ENCODE data around the gene KCTD10. TPM values are rescaled to one million over a fixed set of nuclear protein-coding genes. Genes with fewer than 3 reads are reported as not detected.

KCTD10 gene
- total and polyA plus RNA-seq, 9 of the 15 experiments (the other 6 are each of a cell fraction or from before 2014, with no cell fraction given) = 1.9 to 37.5 (median 15.7) TPM

- H3K9ac ChIP-seq (ENCODE audit: insufficient read depth in 1 of 2, low read depth in 2 of 2, low read length in 2 of 2) = no peak overlapping the region; a peak in 1 of 4 replicates
- WGBS (ENCODE audit: insufficient coverage, low coverage, missing lambda C conversion rate) = 89% methylated on average over 3 of the region's 3 CpGs
- 0 out of 2 replicates have a peak, but pooled peaks cover 16% of the 10 kb centered on the region for H4K20me1 ChIP-seq (replicated peaks; ENCODE audit: control insufficient read depth, insufficient read depth, low read length)
- no peaks in the 10 kb centered on the region for H3K27me3 ChIP-seq (ENCODE audit: control insufficient read depth in 2 of 2, insufficient read depth in 2 of 2, low read length in 2 of 2)
- no peaks in the 10 kb centered on the region for H3K9me3 ChIP-seq (replicated peaks; ENCODE audit: control insufficient read depth, insufficient read depth, low read depth, low read length)
- intact Hi-C loops (cut with micrococcal nuclease) = no loop called here
- ATAC-seq (no peak), DNase-seq (ENCODE audit: extremely low read depth in 1 of 4, low spot score in 3 of 4) (no peak), FAIRE-seq (no peak)
- no peak for TF ChIP-seq ZNF311 (CRISPR knock-in tag; IDR thresholded peaks at IDR 0.05)
- TF ChIP-seq CXXC5 (CRISPR knock-in tag; IDR thresholded peaks at IDR 0.05) = no peak
- TF ChIP-seq MYC (IDR thresholded peaks at IDR 0.05; ENCODE audit: low read depth, low read length) = no peak
- no peak for TF ChIP-seq MYC (CRISPR knock-in tag; IDR thresholded peaks at IDR 0.05; ENCODE audit: borderline replicate concordance, low read depth)
- TF ChIP-seq HCFC1 (IDR thresholded peaks at IDR 0.05; ENCODE audit: low read depth, low read length) = no peak
- TF ChIP-seq, protein P1, sequence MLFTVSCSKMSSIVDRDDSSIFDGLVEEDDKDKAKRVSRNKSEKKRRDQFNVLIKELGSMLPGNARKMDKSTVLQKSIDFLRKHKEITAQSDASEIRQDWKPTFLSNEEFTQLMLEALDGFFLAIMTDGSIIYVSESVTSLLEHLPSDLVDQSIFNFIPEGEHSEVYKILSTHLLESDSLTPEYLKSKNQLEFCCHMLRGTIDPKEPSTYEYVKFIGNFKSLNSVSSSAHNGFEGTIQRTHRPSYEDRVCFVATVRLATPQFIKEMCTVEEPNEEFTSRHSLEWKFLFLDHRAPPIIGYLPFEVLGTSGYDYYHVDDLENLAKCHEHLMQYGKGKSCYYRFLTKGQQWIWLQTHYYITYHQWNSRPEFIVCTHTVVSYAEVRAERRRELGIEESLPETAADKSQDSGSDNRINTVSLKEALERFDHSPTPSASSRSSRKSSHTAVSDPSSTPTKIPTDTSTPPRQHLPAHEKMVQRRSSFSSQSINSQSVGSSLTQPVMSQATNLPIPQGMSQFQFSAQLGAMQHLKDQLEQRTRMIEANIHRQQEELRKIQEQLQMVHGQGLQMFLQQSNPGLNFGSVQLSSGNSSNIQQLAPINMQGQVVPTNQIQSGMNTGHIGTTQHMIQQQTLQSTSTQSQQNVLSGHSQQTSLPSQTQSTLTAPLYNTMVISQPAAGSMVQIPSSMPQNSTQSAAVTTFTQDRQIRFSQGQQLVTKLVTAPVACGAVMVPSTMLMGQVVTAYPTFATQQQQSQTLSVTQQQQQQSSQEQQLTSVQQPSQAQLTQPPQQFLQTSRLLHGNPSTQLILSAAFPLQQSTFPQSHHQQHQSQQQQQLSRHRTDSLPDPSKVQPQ (CRISPR knock-in tag; IDR thresholded peaks at IDR 0.05; ENCODE audit: borderline replicate concordance) = no peak
- H3K27ac ChIP-seq (ENCODE audit: extremely low read depth, low read depth, low read length) = no peak overlapping the region
- H2AFZ ChIP-seq (ENCODE audit: low read depth, low read length) = no peak overlapping the region
- H3K36me3 ChIP-seq (ENCODE audit: control insufficient read depth, insufficient read depth, low read length) = peaks cover 15% of the 10 kb centered on the region; the same call in 2 of the 3 replicates
- CTCF ChIA-PET (ENCODE audit: low intra/inter-chr PET ratio) = no interaction called here
- BruUV-seq (replicated peaks) = no TSS peak
- in situ Hi-C loops (cut with MboI) = no loop called here
- H3K9me1 ChIP-seq (ENCODE audit: control insufficient read depth, insufficient read depth, low read length) = peaks cover 4% of the 10 kb centered on the region
- POLR2A ChIA-PET = interaction anchor here (0.6 to 1.5 kb wide), 7 partner anchors 9 to 463 kb away, joined by 3 to 9 read pairs (median 3); no protein-coding TSS in a partner anchor
- no peak overlapping the region for H3K4me3 ChIP-seq
- no peak overlapping the region for H3K4me2 ChIP-seq (ENCODE audit: insufficient read depth, low read length)
- peaks cover 66% of the 10 kb centered on the region for H3K79me2 ChIP-seq (ENCODE audit: control insufficient read depth, insufficient read depth, low read length)
- peaks cover 13 to 15% of the 10 kb centered on the region in 2 experiments; a peak in 4 of 5 replicates for H3K4me1 ChIP-seq (replicated peaks in 1 of 2; ENCODE audit: control insufficient read depth in 2 of 2, insufficient read depth in 2 of 2, low read length in 2 of 2)
Observed at GRCh38 chr12:109473006-109473405, 4.1 kb downstream of the KCTD10 start.
